Adrenal gland (tissue), 5 donors: ENCODE data around the gene TMEM245.

Experiments
- POLR2A ChIP-seq, 2 donors: fragments of 450-650 bp; IDR thresholded peaks; one replicate each; pipeline ENCODE4 v1.6.1; 2017; ENCODE audit warnings: antibody characterized with exemption in 2 of 2, mild to moderate bottlenecking in 2 of 2, moderate library complexity in 1 of 2
- TF ChIP-seq, protein P1 (sequence below), 6 experiments: fragments of 450-650 bp in 4 of 6; fragments of 200-600 bp in 2 of 6; sonication (generic) in 1 of 6; IDR thresholded peaks; 1 replicate in 5 of 6; 2 replicates in 1 of 6; pipeline versions ENCODE4 v1.5.1 to v1.8.0; 2016 to 2021; ENCODE audit warnings: antibody characterized with exemption in 6 of 6, mild to moderate bottlenecking in 2 of 6, moderate library complexity in 1 of 6
- donor health status: DM: no; HTN: no; CAD: no.

DNA sequence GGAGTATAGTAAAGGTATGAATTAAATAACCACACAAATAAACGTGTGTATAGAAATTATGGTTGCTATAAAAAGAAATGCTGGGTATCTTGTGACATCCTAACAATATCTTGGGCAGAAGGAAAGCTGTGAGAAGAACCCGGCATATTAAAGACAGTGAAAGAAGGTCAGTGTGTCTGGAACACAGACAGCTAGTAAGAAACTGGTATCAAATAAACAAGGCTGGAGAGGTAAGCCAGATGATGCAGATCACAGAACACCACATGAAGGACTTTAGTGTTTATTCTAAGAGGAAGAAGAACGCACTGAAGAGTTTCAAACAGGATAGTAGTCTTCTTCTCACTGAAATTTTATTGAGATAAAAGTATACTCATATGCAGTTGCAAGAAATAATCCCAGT lies 24.4 kb downstream of the TMEM245 start:
- TF ChIP-seq, protein P1, sequence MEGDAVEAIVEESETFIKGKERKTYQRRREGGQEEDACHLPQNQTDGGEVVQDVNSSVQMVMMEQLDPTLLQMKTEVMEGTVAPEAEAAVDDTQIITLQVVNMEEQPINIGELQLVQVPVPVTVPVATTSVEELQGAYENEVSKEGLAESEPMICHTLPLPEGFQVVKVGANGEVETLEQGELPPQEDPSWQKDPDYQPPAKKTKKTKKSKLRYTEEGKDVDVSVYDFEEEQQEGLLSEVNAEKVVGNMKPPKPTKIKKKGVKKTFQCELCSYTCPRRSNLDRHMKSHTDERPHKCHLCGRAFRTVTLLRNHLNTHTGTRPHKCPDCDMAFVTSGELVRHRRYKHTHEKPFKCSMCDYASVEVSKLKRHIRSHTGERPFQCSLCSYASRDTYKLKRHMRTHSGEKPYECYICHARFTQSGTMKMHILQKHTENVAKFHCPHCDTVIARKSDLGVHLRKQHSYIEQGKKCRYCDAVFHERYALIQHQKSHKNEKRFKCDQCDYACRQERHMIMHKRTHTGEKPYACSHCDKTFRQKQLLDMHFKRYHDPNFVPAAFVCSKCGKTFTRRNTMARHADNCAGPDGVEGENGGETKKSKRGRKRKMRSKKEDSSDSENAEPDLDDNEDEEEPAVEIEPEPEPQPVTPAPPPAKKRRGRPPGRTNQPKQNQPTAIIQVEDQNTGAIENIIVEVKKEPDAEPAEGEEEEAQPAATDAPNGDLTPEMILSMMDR (IDR thresholded peaks at IDR 0.05), result no peak
- no peak for TF ChIP-seq POLR2A (IDR thresholded peaks at IDR 0.05)
